MCF 10A (cell line): ENCODE results near the gene DMXL1. TPM values are rescaled to one million over a fixed set of nuclear protein-coding genes. Genes with fewer than 3 reads are reported as not detected.

Source experiments
- BruUV-seq: library from RNA; stranded (reverse); fragments of 400-500 nt; replicated peaks from 2 replicates; lab custom pipeline; 2021; lab: Mats Ljungman, UMichigan
- CTCF ChIA-PET: fragments of 300-600 bp; sonication (Branson Sonifier 250); formaldehyde crosslinking; extraction: SDS; loops from one replicate; lab custom pipeline; 2021; ENCODE audit warnings: antibody characterized with exemption, inconsistent platforms; lab: Yijun Ruan, JAX
- POLR2A ChIA-PET: fragments of 300-600, 350-650 bp; sonication (Branson Sonifier 250); formaldehyde crosslinking; extraction: SDS; loops from one replicate; lab custom pipeline; 2020; ENCODE audit warnings: antibody characterized with exemption, inconsistent platforms; lab: Yijun Ruan, JAX
- DNase-seq: peaks from one replicate; pipeline ENCODE4 v3.0.0-alpha.2; 2018; ENCODE audit not compliant: unreplicated experiment
- H3K27ac Mint-ChIP-seq: one replicate; pipeline ENCODE4 v1.8.0; 2022; ENCODE audit warnings: mild to moderate bottlenecking, low read depth, mixed read lengths; ENCODE audit not compliant: unreplicated experiment
- H3K27me3 Mint-ChIP-seq: one replicate; pipeline ENCODE4 v1.8.0; 2022; ENCODE audit warnings: mixed read lengths; ENCODE audit not compliant: insufficient read depth, unreplicated experiment
- H3K36me3 Mint-ChIP-seq: one replicate; pipeline ENCODE4 v1.8.0; 2022; ENCODE audit warnings: mild to moderate bottlenecking, moderate library complexity, mixed read lengths; ENCODE audit not compliant: insufficient read depth, unreplicated experiment
- H3K4me1 Mint-ChIP-seq: one replicate; pipeline ENCODE4 v1.8.0; 2022; ENCODE audit warnings: mixed read lengths; ENCODE audit not compliant: insufficient read depth, unreplicated experiment
- H3K4me3 Mint-ChIP-seq: one replicate; pipeline ENCODE4 v1.8.0; 2022; ENCODE audit warnings: mild to moderate bottlenecking, moderate library complexity, mixed read lengths; ENCODE audit not compliant: unreplicated experiment
- H3K9me3 Mint-ChIP-seq: one replicate; pipeline ENCODE4 v1.8.0; 2022; ENCODE audit warnings: mixed read lengths; ENCODE audit not compliant: unreplicated experiment
- CTCF ChIP-seq: fragments of 200-600 bp; IDR thresholded peaks from one replicate; pipeline ENCODE4 v1.8.0; 2022; ENCODE audit warnings: antibody characterized with exemption, mild to moderate bottlenecking; ENCODE audit not compliant: unreplicated experiment
- intact Hi-C: fragments of 100-400 bp; cut with micrococcal nuclease; formaldehyde crosslinking; loops from 2 replicates; pipeline ENCODE4 v1.14.1; 2022
- total RNA-seq: library from RNA; stranded (reverse); gene quantifications from 2 replicates; pipeline ENCODE4 v1.2.3, GENCODE V29; 2022

Gene DMXL1
- total RNA-seq, 1 experiment from 2014 or later, result 45.1 TPM

- Mint-ChIP-seq H3K4me3 (no peak overlapping the region), H3K27ac (peak overlapping the region; percentile 80), H3K9me3 (peaks cover 6% of the 10 kb centered on the region), H3K27me3 (no peaks in the 10 kb centered on the region), H3K36me3 (no peaks in the 10 kb centered on the region), H3K4me1 (peaks cover 39% of the 10 kb centered on the region)
- TF ChIP-seq CTCF, result no peak
- DNase-seq, result peak; percentile 49
- ChIA-PET POLR2A (interaction anchor here (1.0 to 3.7 kb wide), 8 partner anchors 12 to 202 kb away, joined by 3 to 32 read pairs (median 11); partner anchors contain the start of gene DMXL1), CTCF (interaction anchor here (0.6 to 8.8 kb wide), 11 partner anchors 11 to 285 kb away, joined by 3 to 100 read pairs (median 6); partner anchors contain the start of gene DTWD2)
- intact Hi-C loops, result no loop called here
- BruUV-seq, result no TSS peak
Observed at GRCh38 chr5:119273391-119273839, 202.5 kb downstream of the DMXL1 start.

GRCh38 chr5:119274030-119274766, 203.3 kb downstream of the DMXL1 start:
- Mint-ChIP-seq H3K36me3 (no peaks in the 10 kb centered on the region), H3K4me1 (peaks cover 40% of the 10 kb centered on the region), H3K4me3 (no peak overlapping the region), H3K27me3 (no peaks in the 10 kb centered on the region), H3K9me3 (peaks cover 7% of the 10 kb centered on the region), H3K27ac (peak overlapping the region; percentile 80)
- CTCF ChIA-PET, result interaction anchor here (0.6 to 8.8 kb wide), 18 partner anchors 10 to 139 kb away, joined by 3 to 100 read pairs (median 4); no protein-coding TSS in a partner anchor
- no peak for TF ChIP-seq CTCF
- POLR2A ChIA-PET, result interaction anchor here (0.5 to 3.7 kb wide), 20 partner anchors 11 to 286 kb away, joined by 3 to 32 read pairs (median 5); partner anchors contain the start of genes DMXL1, DTWD2 and TNFAIP8
- TSS peak; percentile 68 for BruUV-seq
- intact Hi-C loops, result no loop called here
- DNase-seq, result peak; percentile 96

GRCh38 chr5:119274767-119275130, 203.9 kb downstream of the DMXL1 start:
- POLR2A ChIA-PET, result interaction anchor here (0.5 to 3.7 kb wide), 21 partner anchors 10 to 287 kb away, joined by 3 to 32 read pairs (median 5); partner anchors contain the start of genes DMXL1, DTWD2 and TNFAIP8
- Mint-ChIP-seq H3K9me3 (peaks cover 7% of the 10 kb centered on the region), H3K4me1 (peaks cover 35% of the 10 kb centered on the region), H3K36me3 (no peaks in the 10 kb centered on the region), H3K27me3 (no peaks in the 10 kb centered on the region), H3K4me3 (no peak overlapping the region), H3K27ac (peak overlapping the region; percentile 80)
- DNase-seq, result peak; percentile 80
- CTCF ChIA-PET, result interaction anchor here (0.6 to 1.6 kb wide), 12 partner anchors 28 to 148 kb away, joined by 3 to 9 read pairs (median 4); no protein-coding TSS in a partner anchor
- intact Hi-C loops, result no loop called here
- no TSS peak for BruUV-seq
- TF ChIP-seq CTCF, result no peak

- ChIA-PET CTCF (interaction anchor here (0.6 to 1.6 kb wide), 11 partner anchors 27 to 148 kb away, joined by 3 to 9 read pairs (median 4); no protein-coding TSS in a partner anchor), POLR2A (interaction anchor here (0.5 to 3.7 kb wide), 21 partner anchors 10 to 287 kb away, joined by 3 to 32 read pairs (median 5); partner anchors contain the start of genes DMXL1, DTWD2 and TNFAIP8)
- BruUV-seq, result no TSS peak
- peak overlapping the region; percentile 80 for H3K27ac Mint-ChIP-seq
- peak; percentile 79 for DNase-seq
- H3K4me3 Mint-ChIP-seq, result no peak overlapping the region
- intact Hi-C loops, result no loop called here
- peaks cover 7% of the 10 kb centered on the region for H3K9me3 Mint-ChIP-seq
- H3K4me1 Mint-ChIP-seq, result peaks cover 31% of the 10 kb centered on the region
- TF ChIP-seq CTCF, result no peak
- no peaks in the 10 kb centered on the region for H3K36me3 Mint-ChIP-seq
- H3K27me3 Mint-ChIP-seq, result no peaks in the 10 kb centered on the region
Observed at GRCh38 chr5:119275146-119275545, 204.3 kb downstream of the DMXL1 start.
